Stimulated activated CD4-positive, alpha-beta T cell treated with anti-CD3 and anti-CD28 coated beads, Interleukin-1b, Interleukin-23, amount 100 ng/mL, for 4 hours (primary cell): ENCODE data around the gene TPT1.
"Not testable (repeated sequence)": the region's sequence is repeated elsewhere in the genome, so short reads cannot be mapped to it uniquely, and the experiment has no call there.

Experiments
- DNase-seq, 2 donors: peaks; one replicate each; pipeline ENCODE4 v3.0.0-alpha.2; 2020; ENCODE audit warnings: low read depth in 2 of 2

The TPT1 gene

DNA sequence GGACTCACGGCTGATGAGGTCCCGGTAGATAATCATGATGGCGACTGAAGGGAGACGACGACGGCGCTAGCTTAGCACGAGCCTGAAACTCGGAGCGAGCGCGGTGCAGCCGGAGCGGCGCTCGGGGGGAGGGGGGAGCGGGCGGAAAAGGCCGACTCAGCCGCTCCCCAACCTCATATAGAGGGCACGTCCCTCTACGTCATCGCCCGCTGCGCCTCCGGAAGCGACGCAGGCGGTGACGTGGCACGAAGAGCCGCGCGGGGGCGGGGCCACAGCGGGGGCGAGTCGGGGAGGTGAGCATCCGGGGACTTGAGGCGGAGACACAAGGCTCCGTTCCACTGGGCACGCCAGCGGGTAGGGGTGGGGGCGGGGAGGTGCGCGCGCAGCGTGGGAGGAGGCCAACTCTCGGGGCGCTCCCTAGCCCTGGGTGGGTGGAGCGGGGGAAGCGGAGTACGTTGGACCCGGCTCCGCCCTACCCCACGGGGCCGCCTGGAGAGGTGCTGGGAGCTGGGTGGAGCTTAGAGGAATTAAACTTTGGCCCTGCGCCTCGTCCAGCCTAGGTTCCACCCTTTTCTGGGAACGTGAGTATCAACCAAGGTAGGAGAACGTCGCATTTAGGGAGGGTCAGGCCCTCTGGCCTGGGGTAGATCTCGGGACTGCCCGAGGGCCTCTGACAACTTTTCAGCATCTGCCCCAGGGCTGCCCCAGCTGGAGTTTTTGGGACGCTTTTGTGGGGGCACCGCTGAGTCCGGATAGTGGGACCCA is at the start of gene TPT1:
Gene TPT1 (minus strand): TSS at position 150 of the 765 bp plus-strand sequence. CDS start 114 bp downstream, at position 36.
- DNase-seq: peak; percentile 99 to 100

DNA sequence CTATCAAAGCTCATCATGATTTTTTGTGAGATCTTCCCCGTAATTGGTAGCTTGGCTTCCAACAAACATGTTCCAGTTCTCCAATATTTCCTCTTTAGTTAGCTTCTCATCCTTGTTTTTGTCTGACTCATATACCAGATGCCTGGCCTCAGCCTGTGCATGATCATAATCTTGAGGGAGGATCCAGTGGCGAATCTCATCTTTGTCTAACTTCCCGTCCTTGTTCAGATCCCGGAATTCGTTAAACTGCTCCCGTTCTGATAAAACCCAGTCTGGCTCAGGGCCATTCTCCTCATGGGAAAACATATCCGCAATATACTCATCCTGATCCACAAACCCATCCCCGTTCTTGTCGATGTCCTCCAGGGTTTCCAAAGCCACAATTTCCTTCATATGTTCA is 49.4 kb upstream of the TPT1 start:
- not testable (repeated sequence) for DNase-seq

DNA sequence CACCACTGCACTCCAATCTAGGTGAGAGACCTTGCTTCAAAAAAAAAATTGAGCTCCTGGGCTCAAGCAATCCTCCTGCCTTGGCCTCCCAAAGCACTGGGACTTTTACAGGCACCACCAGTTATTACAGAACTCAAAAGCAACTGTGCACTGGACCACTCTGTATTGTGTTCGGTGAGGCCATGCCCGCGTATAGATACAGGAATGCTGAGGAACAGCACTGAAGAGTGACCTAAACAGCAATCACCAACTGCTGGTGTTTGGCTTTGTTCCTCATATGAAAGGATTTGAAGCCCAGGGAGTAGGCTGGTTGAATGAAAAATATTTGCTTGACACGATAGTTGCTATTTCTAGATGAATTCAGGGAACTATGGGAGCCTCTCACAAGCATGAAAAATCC is 47.7 kb upstream of the TPT1 start:
- no peak for DNase-seq

DNA sequence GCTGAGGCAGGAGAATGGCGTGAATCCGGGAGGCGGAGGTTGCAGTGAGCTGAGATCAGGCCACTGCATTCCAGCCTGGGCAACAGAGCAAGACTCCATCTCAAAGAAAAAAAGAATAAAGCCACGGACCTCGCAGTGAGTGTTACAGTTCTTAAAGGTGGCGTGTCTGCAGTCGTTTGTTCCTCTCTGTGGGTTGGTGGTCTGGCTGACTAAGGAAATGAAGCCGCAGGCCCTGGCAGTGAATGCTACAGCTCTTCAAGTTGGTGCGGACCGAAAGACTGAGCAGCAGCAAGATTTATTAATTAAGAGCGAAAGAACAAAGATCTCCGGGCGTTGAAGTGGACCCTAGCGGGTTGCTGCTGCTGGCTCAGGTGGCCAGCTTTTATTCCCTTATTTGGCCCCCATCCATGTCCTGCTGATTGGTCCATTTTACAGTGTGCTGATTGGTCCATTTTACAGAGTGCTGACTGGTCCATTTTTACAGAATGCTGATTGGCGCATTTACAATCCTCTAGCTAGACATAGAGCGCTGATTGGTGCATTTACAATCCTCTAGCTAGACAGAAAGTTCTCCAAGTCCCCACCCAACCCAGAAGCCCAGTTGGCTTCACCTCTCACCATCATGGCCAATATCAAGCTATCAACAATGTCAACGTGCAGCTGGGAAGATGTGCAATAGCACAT is 46.1 kb upstream of the TPT1 start:
- DNase-seq: not testable (repeated sequence)

DNA sequence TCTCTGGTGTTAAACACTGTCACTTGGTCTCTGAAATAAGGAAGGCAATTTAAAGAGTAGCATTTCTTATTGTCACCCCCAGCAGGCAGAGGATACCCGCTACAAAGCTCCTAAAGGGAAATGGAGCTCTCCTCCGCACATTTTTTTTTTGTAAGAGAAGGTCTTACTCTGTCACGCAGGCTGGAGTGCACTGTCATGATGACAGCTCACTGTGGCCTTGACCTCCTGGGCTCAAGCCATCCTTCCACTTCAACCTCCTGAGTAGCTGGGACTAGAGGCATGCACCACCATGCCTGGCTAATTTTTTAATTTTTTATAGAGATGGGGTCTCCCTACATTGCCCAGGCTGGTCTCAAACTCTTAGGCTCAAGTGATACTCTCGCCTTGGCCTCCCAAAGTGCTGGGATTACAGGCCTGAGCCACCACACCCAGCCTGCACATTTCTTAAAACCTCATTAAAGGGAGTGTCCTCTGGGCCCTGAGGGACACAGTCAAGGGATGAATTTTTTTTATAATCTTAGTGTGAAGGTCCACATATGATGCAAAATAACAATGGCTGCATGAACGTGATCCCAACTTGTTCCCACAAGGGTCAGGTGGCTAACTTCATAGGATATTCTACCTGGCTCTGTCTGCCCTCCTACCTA is 45.0 kb upstream of the TPT1 start:
- DNase-seq: no peak

DNA sequence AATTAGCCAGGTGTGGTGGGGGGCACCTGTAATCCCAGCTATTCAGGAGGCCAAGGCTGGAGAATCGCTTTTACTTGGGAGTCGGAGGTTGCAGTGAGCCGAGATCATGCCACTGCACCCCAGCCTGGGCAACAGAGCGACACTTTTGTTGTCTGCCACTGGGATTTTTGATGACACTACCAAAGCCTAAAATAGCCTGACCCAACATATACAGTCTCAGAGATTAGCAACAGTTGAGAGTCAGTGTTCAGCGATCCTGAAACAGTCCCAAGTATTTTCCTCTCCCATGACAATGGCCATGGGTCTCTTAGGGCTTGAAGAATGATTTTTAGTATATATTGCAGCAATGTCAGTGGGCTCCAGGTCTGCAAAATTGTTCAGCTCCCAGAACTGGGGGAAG is 44.3 kb upstream of the TPT1 start:
- no peak for DNase-seq

DNA sequence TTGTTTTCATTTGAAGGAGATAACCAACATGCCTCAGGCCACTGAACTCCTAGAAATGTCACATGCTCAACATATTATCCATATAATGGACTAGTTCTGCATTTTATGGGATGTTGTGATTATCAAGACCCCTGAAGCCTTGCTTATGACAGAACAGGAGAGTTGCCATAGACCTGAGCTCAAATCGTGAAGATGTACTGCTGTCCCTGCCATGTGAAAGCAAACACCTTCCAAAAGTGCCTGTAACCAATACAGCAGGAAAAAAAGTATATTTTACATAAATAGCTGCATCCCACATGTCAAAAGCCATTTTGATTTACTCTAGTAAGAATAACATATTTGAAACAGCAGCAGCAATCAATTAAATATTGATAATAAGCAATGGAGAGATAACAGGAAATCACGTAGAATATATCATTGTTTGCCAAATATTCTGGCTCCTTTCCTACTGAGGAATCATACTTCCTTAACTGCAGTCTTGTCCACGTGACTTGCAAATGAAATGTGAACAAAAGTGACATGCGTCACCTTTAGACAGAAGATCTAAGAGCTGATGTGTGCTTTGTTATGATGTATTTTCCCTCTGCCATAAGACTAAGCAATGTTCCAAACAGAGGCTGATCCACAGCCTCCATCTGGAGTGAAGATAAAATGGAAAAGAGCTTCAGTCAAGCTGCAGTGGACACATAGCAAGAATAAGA is 43.6 kb upstream of the TPT1 start:
- no peak for DNase-seq

DNA sequence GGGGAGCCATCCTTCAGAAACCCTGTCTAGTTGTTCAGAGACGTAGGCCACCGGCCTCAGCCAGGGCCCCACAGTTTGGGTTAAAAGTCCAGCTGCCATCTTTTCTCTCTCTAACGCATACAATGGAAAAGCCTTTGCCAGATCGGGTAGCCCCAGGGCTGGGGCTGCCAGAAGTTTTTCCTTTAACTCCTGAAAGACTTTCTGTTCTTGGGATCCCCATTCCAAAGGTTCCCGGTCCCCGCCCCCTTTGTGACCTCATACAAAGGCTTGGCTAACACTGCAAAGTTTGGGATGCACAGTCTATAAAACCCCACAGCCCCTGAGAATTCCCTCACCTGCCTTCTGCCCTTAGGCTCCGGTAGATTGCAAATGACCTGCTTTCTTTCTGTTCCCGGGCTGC is 41.8 kb upstream of the TPT1 start:
- DNase-seq: not testable (repeated sequence)

DNA sequence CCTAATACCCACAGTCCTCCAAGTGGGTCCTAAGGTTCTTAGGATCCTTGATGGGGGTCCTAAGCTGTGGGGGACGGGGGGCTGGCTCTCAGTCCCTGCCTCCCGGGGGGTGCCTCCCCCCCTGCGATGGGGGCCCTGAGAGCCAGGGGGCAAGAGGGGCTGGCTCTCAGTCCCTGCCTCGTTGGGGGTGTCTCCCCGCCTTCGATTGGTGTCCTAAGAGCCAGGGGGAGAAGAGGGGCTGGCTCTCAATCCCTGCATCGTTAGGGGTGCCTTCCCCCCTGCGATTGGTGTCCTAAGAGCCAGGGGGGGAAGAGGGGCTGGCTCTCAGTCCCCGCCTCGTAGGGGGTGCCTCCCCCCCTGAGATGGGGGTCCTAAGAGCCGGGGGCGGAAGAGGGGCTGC is 40.2 kb upstream of the TPT1 start:
- no peak for DNase-seq

DNA sequence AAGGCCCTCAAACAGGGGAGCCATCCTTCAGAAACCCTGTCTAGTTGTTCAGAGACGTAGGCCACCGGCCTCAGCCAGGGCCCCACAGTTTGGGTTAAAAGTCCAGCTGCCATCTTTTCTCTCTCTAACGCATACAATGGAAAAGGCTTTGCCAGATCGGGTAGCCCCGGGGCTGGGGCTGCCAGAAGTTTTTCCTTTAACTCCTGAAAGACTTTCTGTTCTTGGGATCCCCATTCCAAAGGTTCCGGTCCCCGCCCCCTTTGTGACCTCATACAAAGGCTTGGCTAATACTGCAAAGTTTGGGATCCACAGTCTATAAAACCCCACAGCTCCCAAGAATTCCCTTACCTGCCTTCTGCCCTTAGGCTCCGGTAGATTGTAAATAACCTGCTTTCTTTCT is 39.7 kb upstream of the TPT1 start:
- DNase-seq: not testable (repeated sequence)

DNA sequence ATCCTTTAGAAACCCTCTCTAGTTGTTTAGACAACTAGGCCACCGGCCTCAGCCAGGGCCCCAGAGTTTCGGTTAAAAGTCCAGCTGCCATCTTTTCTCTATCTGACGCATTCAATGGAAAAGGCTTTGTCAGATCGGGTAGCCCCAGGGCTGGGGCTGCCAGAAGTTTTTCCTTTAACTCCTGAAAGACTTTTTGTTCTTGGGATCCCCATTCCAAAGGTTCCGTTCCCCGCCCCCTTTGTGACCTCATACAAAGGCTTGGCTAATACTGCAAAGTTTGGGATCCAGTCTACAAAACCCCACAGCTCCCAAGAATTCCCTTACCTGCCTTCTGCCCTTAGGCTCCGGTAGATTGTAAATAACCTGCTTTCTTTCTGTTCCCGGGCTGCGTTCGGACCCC is 38.5 kb upstream of the TPT1 start:
- DNase-seq: not testable (repeated sequence)

DNA sequence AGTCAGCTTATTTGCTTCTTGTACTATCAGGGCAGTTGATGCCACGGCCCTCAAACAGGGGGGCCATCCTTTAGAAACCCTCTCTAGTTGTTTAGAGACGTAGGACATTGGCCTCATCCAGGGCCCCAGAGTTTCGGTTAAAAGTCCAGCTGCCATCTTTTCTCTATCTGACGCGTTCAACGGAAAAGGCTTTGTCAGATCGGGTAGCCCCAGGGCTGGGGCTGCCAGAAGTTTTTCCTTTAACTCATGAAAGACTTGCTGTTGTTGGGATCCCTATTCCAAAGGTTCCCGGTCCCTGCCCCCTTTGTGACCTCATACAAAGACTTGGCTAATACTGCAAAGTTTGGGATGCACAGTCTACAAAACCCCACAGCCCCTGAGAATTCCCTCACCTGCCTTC is 37.8 kb upstream of the TPT1 start:
- DNase-seq: not testable (repeated sequence)

DNA sequence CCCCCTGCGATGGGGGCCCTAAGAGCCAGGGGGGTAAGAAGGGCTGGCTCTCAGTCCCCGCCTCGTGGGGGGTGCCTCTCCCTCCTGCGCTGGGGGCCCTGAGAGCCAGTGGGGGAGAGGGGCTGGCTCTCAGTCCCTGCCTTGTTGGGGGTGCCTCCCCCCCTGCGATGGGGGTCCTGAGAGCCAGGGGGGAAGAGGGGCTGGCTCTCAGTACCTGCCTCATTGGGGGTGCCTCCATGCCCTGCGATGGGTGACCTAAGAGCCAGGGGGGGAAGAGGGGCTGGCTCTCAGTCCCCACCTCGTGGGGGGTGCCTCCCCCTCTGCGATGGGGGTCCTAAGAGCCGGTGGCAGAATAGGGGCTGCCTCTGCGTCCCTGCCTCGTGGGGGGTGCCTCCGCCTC is 36.3 kb upstream of the TPT1 start:
- not testable (repeated sequence) for DNase-seq

DNA sequence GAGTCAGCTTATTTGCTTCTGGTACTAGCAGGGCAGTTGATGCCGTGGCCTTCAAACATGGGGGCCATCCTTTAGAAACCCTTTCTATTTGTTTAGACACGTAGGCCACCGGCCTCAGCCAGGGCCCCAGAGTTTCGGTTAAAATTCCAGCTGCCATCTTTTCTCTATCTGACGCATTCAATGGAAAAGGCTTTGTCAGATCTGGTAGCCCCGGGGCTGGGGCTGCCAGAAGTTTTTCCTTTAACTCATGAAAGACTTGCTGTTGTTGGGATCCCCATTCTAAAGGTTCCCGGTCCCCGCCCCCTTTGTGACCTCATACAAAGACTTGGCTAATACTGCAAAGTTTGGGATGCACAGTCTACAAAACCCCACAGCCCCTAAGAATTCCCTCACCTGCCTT is 35.7 kb upstream of the TPT1 start:
- DNase-seq: not testable (repeated sequence)

DNA sequence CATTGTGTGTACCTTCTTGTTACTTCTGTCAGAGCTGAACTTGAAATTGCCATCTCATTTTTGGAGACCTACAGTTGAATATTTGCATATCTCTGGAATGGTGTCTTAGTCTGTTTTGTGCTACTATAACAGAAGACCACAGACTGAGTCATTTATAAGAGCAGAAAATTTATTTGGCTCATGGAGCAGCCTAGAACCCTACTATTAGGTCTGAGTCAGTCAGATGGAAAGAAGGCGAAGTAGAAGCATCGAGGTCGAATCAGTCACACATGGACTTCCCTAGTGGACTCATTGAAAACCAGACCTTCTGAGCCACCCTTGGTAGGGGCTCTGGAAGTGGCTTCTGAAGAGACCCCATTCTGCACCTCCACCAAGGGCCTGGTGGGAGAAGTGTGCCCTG is 33.9 kb upstream of the TPT1 start:
- no peak for DNase-seq

DNA sequence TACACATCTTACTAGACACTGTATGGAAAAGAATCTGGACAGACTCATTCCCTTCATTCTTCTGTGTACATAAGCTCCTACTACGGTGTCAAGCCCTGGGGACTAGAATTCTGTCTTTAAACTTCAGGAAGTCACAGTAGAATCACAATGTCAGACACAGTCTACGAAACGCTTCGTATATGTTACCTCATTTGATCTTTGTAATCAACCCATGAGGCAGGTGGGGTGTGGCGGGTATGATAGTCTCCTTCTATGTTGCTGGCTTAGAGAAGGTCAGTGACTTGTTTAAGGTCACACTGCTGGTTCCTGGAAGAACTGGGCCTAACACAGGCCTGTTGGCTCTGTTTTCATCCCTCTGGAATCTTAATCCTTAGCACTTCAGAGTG is 32.2 kb upstream of the TPT1 start:
- DNase-seq: no peak

DNA sequence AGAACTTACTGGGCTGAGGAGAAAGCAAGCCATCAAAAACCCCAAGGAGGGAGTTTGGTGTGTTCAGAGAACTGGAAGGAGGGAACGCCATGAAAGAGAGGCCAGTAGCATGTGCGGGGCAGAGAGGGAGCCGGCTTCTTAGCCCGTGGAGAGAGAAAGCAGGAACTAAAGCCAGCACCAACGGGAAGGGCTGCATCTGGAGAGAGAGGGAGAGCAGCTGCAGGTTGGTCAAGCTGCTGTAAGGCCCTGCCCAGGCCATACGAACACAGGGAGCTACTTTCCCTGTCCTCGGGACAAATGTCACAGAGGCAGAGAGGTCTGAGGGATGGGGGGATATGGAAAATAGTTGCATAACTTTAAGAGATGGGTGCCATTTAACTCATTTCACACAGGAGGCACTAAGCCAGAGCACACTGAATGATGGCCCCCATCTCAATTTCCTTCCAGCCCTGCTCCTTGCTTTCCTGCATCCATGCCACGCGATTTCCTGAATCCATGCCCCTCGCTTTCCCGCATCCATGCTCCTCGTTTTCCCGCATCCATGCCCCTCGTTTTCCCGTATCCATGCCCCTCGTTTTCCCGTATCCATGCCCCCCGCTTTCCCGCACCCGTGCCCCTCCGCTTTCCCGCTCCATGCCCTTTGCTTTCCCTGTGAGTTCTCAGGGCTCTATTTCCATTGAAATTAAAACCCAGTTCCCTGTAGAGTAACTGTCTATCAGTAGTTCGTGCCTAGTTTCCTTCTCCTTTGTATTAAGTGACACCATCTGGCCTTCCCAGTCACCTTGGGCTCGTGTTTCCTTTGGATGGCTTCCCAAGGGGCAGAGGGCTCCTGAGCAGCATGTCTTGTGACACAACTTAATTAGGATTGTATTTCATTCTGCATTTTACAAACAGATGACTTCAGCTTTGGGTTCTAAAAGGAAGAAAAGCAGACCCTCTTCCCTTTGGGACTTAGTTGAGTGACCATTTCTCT is 31.5 kb upstream of the TPT1 start:
- no peak for DNase-seq

DNA sequence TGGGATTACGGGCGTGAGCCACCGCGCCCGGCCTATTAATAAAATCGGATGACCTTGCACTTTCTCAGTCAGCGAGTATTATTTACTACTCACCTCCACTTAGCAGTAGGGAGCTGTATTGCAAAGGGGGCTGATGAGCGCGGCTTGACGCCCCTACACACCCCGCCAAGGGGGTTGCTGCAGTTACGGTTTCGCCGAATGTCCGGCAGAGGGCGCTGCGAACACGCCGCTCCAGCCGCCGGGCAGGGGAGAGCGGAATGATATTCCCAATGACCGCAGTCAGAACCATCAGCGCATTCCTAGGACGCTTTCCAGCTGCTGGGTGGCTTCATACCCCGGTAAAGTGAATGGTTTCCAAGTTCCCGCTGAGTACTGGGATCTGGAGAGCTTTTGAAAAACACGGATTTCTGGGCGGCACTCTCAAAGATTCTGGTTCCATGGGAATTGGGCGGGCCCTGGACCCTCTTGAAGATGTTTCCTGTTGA is 30.0 kb upstream of the TPT1 start:
- DNase-seq: peak; percentile 40 to 44

DNA sequence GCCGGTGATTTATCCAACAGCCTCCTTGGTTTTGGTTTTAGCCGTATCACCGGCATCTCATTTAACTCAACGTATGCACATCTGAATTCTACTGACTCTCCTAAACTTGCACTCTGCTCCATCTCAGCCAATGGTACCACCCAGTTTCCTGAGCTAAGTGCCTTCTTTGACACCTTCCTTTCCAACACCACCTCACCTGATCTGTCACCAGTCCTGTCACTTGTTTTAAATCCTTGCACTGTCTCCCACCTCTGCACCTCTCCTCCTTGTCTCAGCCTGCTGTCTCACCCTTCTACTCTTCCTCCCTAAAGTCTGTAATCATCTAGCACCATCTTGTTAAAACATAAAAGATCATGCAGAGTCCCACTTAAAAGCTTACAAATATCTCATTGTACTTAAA is 28.1 kb upstream of the TPT1 start:
- DNase-seq: no peak

DNA sequence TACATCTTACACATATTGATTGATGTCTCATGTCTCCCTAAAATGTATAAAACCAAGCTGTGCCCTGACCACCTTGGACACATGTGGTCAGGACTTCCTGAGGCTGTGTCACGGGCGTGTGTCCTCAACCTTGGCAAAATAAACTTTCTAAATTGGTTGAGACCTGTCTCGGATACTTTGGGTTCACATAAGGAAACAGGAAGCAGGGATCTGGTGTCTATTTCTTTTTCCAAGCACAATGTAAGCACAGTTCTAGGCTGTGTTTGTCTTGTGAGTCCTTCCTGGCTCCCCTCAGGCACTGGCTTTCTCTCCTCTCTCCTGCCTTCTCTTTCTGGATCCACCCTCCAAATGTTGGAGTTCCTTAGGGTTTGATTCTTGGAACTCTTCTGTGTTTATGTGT is 27.6 kb upstream of the TPT1 start:
- no peak for DNase-seq

DNA sequence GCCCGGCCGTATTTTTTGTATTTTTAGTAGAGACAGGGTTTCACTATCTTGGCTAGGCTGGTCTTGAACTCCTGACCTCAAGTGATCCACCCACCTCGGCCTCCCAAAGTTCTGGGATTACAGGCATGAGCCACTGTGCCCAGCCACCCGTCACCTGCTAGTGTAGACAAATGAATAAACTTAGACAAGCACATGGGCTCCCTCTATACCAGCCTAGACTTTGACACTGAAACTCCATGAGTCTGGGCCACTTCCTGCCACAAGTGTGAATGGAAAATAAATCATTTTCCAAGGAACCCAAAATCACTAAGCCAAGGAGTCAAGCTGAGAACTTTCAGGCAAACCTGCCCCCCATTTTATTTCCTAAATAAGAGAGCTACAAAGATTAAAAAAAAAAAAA is 27.0 kb upstream of the TPT1 start:
- DNase-seq: no peak
